Nephron (organoid): ENCODE data around the gene CCDC24.
A peak's percentile ranks its signal among the peaks of the same experiment; 100 is the strongest.

ENCODE experiments used
- H3K27ac Mint-ChIP-seq, 3 experiments: 2 replicates each; pipeline ENCODE4 v1.8.0; 2020; ENCODE audit warnings: mixed read lengths in 3 of 3, mild to moderate bottlenecking in 2 of 3, moderate library complexity in 1 of 3
- H3K27me3 Mint-ChIP-seq: 2 replicates; pipeline ENCODE4 v1.8.0; 2021; ENCODE audit warnings: low read depth, mild to moderate bottlenecking, moderate library complexity, mixed read lengths
- H3K36me3 Mint-ChIP-seq: 2 replicates; pipeline ENCODE4 v1.8.0; 2020; ENCODE audit warnings: low read depth, mixed read lengths
- H3K4me1 Mint-ChIP-seq: 2 replicates; pipeline ENCODE4 v1.8.0; 2020; ENCODE audit warnings: mixed read lengths
- H3K4me3 Mint-ChIP-seq, 3 experiments: 2 replicates each; pipeline ENCODE4 v1.8.0; 2020; ENCODE audit warnings: mild to moderate bottlenecking in 3 of 3, mixed read lengths in 3 of 3, moderate library complexity in 2 of 3
- H3K9me3 Mint-ChIP-seq: 2 replicates; pipeline ENCODE4 v1.8.0; 2020; ENCODE audit warnings: mixed read lengths
- TF ChIP-seq, protein P1 (sequence below), 3 experiments: fragments of 200-600 bp; sonication (generic); IDR thresholded peaks; one replicate each; pipeline ENCODE4 v1.5.0; 2021; ENCODE audit warnings: antibody characterized with exemption in 3 of 3; ENCODE audit not compliant: unreplicated experiment in 3 of 3

CCDC24 gene

DNA sequence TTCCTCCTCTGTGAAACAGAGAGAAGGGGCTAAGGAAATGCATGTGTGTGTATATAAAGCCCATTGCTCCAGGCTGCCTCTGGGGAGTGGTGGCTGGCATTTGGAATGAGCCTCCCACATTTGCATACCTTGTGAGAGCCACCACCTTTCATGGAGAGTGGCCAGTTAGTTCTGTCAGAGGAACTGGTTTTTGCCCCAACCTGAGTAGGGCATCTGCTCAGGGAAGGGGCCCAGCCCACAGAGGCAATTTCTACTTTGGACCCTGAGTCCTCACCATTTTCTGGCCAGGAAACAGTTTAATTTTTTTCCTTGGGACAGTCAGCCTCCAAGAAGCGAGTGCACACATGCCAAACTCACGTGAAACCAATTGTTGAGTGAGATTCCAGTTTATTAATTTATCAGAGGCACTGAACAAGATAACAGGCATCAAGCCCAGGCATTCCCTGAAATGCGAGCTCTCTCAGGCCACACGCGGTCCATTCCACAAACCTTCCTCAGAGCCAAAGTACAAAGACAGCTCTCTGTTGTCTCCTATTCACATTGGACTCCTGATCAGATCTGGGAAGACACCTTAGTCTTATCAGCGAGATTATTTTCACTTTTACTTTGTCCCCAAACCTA lies 40.9 kb downstream of the CCDC24 start:
- peak overlapping the region; percentile 86 to 97 (median 95) for H3K27ac Mint-ChIP-seq
- TF ChIP-seq, protein P1, sequence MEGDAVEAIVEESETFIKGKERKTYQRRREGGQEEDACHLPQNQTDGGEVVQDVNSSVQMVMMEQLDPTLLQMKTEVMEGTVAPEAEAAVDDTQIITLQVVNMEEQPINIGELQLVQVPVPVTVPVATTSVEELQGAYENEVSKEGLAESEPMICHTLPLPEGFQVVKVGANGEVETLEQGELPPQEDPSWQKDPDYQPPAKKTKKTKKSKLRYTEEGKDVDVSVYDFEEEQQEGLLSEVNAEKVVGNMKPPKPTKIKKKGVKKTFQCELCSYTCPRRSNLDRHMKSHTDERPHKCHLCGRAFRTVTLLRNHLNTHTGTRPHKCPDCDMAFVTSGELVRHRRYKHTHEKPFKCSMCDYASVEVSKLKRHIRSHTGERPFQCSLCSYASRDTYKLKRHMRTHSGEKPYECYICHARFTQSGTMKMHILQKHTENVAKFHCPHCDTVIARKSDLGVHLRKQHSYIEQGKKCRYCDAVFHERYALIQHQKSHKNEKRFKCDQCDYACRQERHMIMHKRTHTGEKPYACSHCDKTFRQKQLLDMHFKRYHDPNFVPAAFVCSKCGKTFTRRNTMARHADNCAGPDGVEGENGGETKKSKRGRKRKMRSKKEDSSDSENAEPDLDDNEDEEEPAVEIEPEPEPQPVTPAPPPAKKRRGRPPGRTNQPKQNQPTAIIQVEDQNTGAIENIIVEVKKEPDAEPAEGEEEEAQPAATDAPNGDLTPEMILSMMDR (IDR thresholded peaks at IDR 0.05; ENCODE audit: unreplicated experiment in 3 of 3): no peak
- no peaks in the 10 kb centered on the region for H3K27me3 Mint-ChIP-seq
- no peaks in the 10 kb centered on the region for H3K36me3 Mint-ChIP-seq
- peaks cover 66% of the 10 kb centered on the region for H3K4me1 Mint-ChIP-seq
- peak overlapping the region; percentile 86 to 87 (median 86) for H3K4me3 Mint-ChIP-seq
- no peaks in the 10 kb centered on the region for H3K9me3 Mint-ChIP-seq

DNA sequence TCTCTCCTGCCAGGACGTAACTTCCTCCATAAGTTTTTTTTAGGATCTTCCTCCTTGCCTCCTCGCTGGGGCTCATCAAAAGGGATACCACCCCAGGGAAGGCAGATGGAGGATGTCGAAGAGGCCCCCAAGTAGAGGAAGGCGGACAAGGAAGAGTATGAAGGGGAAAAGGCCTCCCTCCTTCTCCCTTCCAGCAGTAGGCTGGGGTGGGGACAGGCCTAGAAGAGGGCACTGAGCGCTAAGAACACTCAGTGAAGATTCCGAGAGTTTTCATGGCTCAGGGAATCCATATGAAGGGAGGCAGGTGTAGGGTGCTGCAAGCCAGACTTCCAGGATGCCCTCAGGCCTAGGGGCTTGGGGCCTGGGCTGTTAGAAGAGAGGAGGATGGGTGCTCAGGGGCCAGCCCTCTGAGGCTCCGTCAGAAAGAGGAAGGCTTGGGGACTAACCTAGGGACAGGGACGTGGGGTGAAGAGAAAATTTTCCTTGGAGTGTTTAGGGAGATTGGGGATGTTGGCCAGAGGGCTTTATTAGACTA lies 41.7 kb downstream of the CCDC24 start:
- Mint-ChIP-seq H3K36me3 (no peaks in the 10 kb centered on the region), H3K4me3 (peak overlapping the region; percentile 86 to 87 (median 86)), H3K27ac (peak overlapping the region; percentile 86 to 97 (median 95))

DNA sequence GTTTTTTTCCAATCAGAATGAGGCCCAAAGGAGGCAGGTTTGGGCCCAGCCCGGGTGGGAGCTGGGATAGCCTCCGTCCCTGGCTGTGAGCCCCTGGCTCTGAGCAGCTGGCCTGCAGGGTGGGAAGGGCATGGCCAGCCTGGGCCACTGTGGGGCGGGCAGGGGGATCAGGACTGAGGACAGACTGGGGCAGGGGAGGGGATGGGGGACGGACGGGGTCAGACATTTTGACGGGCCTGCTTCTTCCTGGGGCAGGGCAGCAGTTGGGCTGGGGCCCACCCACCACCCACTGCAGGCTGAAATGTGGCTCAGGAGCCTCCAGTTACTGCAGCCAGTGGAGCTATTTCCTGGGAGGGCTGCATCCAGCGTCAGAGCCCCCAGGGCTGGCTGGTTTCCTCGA lies 42.4 kb downstream of the CCDC24 start:
- Mint-ChIP-seq H3K27me3 (no peaks in the 10 kb centered on the region), H3K4me3 (no peak overlapping the region), H3K4me1 (peaks cover 65% of the 10 kb centered on the region), H3K36me3 (no peaks in the 10 kb centered on the region), H3K9me3 (no peaks in the 10 kb centered on the region), H3K27ac (peak overlapping the region; percentile 86 to 97 (median 95))
- TF ChIP-seq, protein P1 (IDR thresholded peaks at IDR 0.05; ENCODE audit: unreplicated experiment in 3 of 3): no peak

More for the DNA sequence above, 41.7 kb downstream of the CCDC24 start:
- TF ChIP-seq, protein P1 (IDR thresholded peaks at IDR 0.05; ENCODE audit: unreplicated experiment in 3 of 3): no peak
- Mint-ChIP-seq H3K27me3 (no peaks in the 10 kb centered on the region), H3K9me3 (no peaks in the 10 kb centered on the region), H3K4me1 (peaks cover 65% of the 10 kb centered on the region)

DNA sequence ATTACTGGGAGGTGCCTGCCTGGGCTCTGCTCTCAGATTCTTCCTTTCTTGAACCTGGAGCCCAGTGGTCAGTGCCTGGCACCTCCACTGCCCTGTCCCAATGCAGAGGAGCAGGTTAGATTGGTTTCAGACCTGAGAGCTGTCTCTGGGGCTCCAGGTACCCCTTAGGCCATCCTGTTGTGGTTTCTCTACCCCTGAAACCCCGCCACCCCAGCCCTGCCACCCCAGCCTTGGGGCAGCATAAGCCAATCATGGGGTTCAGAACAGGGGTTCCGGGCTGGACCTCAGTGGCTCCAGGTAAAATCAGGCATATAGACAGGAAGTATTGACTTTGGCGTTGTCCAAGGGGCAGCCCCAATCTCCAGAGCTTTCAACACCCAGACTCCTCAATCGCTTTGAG lies 43.0 kb downstream of the CCDC24 start:
- Mint-ChIP-seq H3K4me1 (peaks cover 61% of the 10 kb centered on the region), H3K27me3 (no peaks in the 10 kb centered on the region), H3K9me3 (no peaks in the 10 kb centered on the region), H3K4me3 (no peak overlapping the region), H3K36me3 (no peaks in the 10 kb centered on the region), H3K27ac (no peak overlapping the region)
- TF ChIP-seq, protein P1 (IDR thresholded peaks at IDR 0.05; ENCODE audit: unreplicated experiment in 3 of 3): no peak

DNA sequence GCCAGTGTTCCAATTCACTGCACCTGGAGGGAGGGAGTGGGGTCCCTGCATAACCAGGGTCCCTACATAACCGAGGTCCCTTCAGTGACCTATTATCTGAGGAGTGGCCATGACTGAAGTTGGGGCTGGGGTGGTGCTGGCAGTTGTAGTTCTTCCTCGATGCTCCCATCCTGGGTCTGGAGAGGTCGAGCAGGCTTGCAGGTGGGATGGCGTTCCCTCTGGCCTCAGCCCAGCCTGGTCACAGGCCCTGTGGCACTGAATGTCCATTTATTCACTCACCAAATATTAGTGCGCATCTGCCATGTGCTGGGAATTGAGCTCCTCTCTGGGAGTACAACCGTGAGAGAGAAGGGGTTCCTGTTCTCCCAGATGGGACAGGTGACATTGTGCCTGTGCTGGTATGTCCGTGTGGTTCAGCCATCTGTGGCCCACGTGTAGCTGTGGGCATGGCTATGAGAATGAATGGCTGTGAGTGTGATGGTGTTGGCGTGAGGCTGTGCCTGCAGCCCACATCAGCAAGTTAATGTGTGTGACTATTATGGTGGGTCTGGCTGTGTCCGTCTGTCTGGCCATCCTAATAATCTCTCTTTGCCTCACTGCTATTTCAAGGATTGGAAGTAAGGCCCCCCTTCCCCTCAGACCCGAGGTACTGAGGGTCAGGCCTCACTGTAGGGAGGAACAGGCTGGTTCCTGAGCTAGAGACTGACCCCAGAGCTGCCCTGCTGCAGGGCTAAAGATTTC lies 43.7 kb downstream of the CCDC24 start:
- H3K36me3 Mint-ChIP-seq: no peaks in the 10 kb centered on the region
- H3K4me1 Mint-ChIP-seq: peaks cover 56% of the 10 kb centered on the region
- H3K9me3 Mint-ChIP-seq: no peaks in the 10 kb centered on the region
- TF ChIP-seq, protein P1 (IDR thresholded peaks at IDR 0.05; ENCODE audit: unreplicated experiment in 3 of 3): no peak
- no peaks in the 10 kb centered on the region for H3K27me3 Mint-ChIP-seq
- H3K27ac Mint-ChIP-seq: peak overlapping the region; percentile 54 to 74 (median 58)
- peak overlapping the region in 2 of 3 experiments; percentile 28 to 58 for H3K4me3 Mint-ChIP-seq
